Gastroesophageal sphincter (tissue), 4 donors: Measurements from ENCODE around the gene CHI3L1. TPM values are rescaled to one million over a fixed set of nuclear protein-coding genes. Genes with fewer than 3 reads are reported as not detected.

Experiments
- ATAC-seq: fragments of 150-250 bp; one replicate; pipeline ENCODE4 v1.9.1; 2016; ENCODE audit warnings: mild to moderate bottlenecking, moderate library complexity
- H3K27ac ChIP-seq, 4 donors: fragments of 200-600 bp; sonication (generic) in 3 of 4; 1 replicate in 3 of 4; 2 replicates in 1 of 4; pipeline ENCODE4 v1.5.1; 2016 to 2019
- H3K27me3 ChIP-seq: fragments of 200-600 bp; sonication (generic); one replicate; pipeline ENCODE4 v1.5.1; 2019
- H3K36me3 ChIP-seq, 2 donors: fragments of 200-600 bp; sonication (generic); one replicate each; pipeline ENCODE4 v1.5.1; 2019; ENCODE audit warnings: control low read depth in 1 of 2
- H3K4me1 ChIP-seq, 3 donors: fragments of 200-600 bp; sonication (generic); 1 replicate in 2 of 3; 2 replicates in 1 of 3; pipeline ENCODE4 v1.5.1; 2016 to 2019; ENCODE audit warnings: control low read depth in 2 of 3
- H3K4me3 ChIP-seq, 2 donors: fragments of 200-600 bp; sonication (generic); one replicate each; pipeline ENCODE4 v1.5.1; 2019; ENCODE audit warnings: mild to moderate bottlenecking in 1 of 2, moderate library complexity in 1 of 2
- H3K9me3 ChIP-seq, 3 donors: fragments of 200-600 bp; sonication (generic); one replicate each; pipeline ENCODE4 v1.5.1; 2017 to 2019; ENCODE audit warnings: control low read depth in 2 of 3
- CTCF ChIP-seq, 4 experiments: fragments of 200-600 bp in 2 of 4; fragments of 450-650 bp in 2 of 4; sonication (generic) in 1 of 4; IDR thresholded peaks; one replicate each; pipeline ENCODE4 v1.5.1; 2017 to 2019; ENCODE audit warnings: antibody characterized with exemption in 4 of 4, mild to moderate bottlenecking in 2 of 4, moderate library complexity in 2 of 4
- EP300 ChIP-seq: sonication (generic); formaldehyde crosslinking; IDR thresholded peaks from one replicate; pipeline ENCODE4 v1.6.1; 2017; ENCODE audit warnings: antibody characterized with exemption, mild to moderate bottlenecking
- POLR2A ChIP-seq, 2 donors: fragments of 450-650 bp; IDR thresholded peaks; one replicate each; pipeline ENCODE4 v1.6.1; 2017; ENCODE audit warnings: antibody characterized with exemption in 2 of 2, mild to moderate bottlenecking in 2 of 2, moderate library complexity in 1 of 2
- POLR2AphosphoS5 ChIP-seq: sonication (generic); formaldehyde crosslinking; IDR thresholded peaks from one replicate; pipeline ENCODE4 v1.6.1; 2017; ENCODE audit warnings: antibody characterized with exemption
- whole genome bisulfite sequencing, 2 donors: methylation state at CpG; one replicate each; pipeline ENCODE4 v1.1.5; 2018; ENCODE audit warnings: low coverage in 1 of 2; 5-methylcytosine and 5-hydroxymethylcytosine counted together
- total RNA-seq, 4 donors: library from RNA; depleted of rRNA; stranded (reverse); fragments of >200 nt; gene quantifications; one replicate each; pipeline ENCODE4 v1.1.0, GENCODE V29; 2016

The CHI3L1 gene
- total RNA-seq, 4 donors from 2014 or later = 3.4 to 5.4 (median 5.0) TPM; not detected in 1

- no peak for TF ChIP-seq POLR2AphosphoS5
- TF ChIP-seq EP300 = no peak
- no peak for TF ChIP-seq CTCF (IDR thresholded peaks at IDR 0.05)
- no peak for TF ChIP-seq POLR2A (IDR thresholded peaks at IDR 0.05)
- H3K27ac ChIP-seq = no peak overlapping the region
- no peak overlapping the region for H3K4me3 ChIP-seq
- no peaks in the 10 kb centered on the region for H3K4me1 ChIP-seq
- peaks cover 0 to 10% (median 0%) of the 10 kb centered on the region in 3 donors for H3K9me3 ChIP-seq
- 29% methylated on average over 1 of the region's 1 CpG; no CpG with 5 or more reads in 1 of the 2 donors for WGBS, 2 donors
- ATAC-seq = no peak
- H3K36me3 ChIP-seq = no peaks in the 10 kb centered on the region
- H3K27me3 ChIP-seq = peaks cover 20% of the 10 kb centered on the region
These were observed 24.1 kb downstream of the CHI3L1 start for GRCh38 chr1:203162403-203162802.

- WGBS, 2 donors = 87 to 95% methylated on average over 8 to 10 of the region's 11 CpGs
These were observed 24.8 kb downstream of the CHI3L1 start for GRCh38 chr1:203161703-203162102.

GRCh38 chr1:203161175-203161574 lies 25.3 kb downstream of the CHI3L1 start:
- TF ChIP-seq POLR2AphosphoS5 = no peak
- no peak for TF ChIP-seq POLR2A (IDR thresholded peaks at IDR 0.05)
- TF ChIP-seq EP300 = no peak
- Histone ChIP-seq H3K27ac (no peak overlapping the region), H3K9me3 (peaks cover 0 to 10% (median 0%) of the 10 kb centered on the region in 3 donors), H3K4me3 (no peak overlapping the region), H3K4me1 (no peaks in the 10 kb centered on the region), H3K36me3 (no peaks in the 10 kb centered on the region), H3K27me3 (peaks cover 21% of the 10 kb centered on the region)
- WGBS, 2 donors = 75 to 81% methylated on average over 5 to 6 of the region's 6 CpGs
- ATAC-seq = no peak

More at GRCh38 chr1:203161703-203162102, 24.8 kb downstream of the CHI3L1 start:
- ATAC-seq = no peak
- no peak overlapping the region for H3K27ac ChIP-seq
- TF ChIP-seq EP300 (no peak), POLR2AphosphoS5 (no peak), CTCF (IDR thresholded peaks at IDR 0.05) (no peak), POLR2A (IDR thresholded peaks at IDR 0.05) (no peak)
- H3K36me3 ChIP-seq = no peaks in the 10 kb centered on the region
- H3K4me1 ChIP-seq = no peaks in the 10 kb centered on the region
- H3K27me3 ChIP-seq = peaks cover 21% of the 10 kb centered on the region
- H3K4me3 ChIP-seq = no peak overlapping the region
- peaks cover 0 to 10% (median 0%) of the 10 kb centered on the region in 3 donors for H3K9me3 ChIP-seq

- H3K4me1 ChIP-seq = no peaks in the 10 kb centered on the region
- WGBS, 2 donors = 90% methylated on average over 1 of the region's 1 CpG; no CpG with 5 or more reads in 1 of the 2 donors
- H3K4me3 ChIP-seq = no peak overlapping the region
- H3K9me3 ChIP-seq = peaks cover 0 to 10% (median 0%) of the 10 kb centered on the region in 3 donors
- H3K36me3 ChIP-seq = no peaks in the 10 kb centered on the region
- ATAC-seq = no peak
- TF ChIP-seq CTCF (IDR thresholded peaks at IDR 0.05) = no peak
- no peak for TF ChIP-seq POLR2A (IDR thresholded peaks at IDR 0.05)
- no peak for TF ChIP-seq POLR2AphosphoS5
- no peak for TF ChIP-seq EP300
- peaks cover 21% of the 10 kb centered on the region for H3K27me3 ChIP-seq
- H3K27ac ChIP-seq = no peak overlapping the region
These were observed 26.7 kb downstream of the CHI3L1 start for GRCh38 chr1:203159844-203160243.

- peaks cover 24% of the 10 kb centered on the region for H3K27me3 ChIP-seq
- no peak for ATAC-seq
- H3K4me3 ChIP-seq = no peak overlapping the region
- no peak for TF ChIP-seq POLR2A (IDR thresholded peaks at IDR 0.05)
- TF ChIP-seq EP300 = no peak
- no peak for TF ChIP-seq CTCF (IDR thresholded peaks at IDR 0.05)
- TF ChIP-seq POLR2AphosphoS5 = no peak
- H3K9me3 ChIP-seq = peaks cover 0 to 10% (median 0%) of the 10 kb centered on the region in 3 donors
- no peak overlapping the region for H3K27ac ChIP-seq
- H3K4me1 ChIP-seq = no peaks in the 10 kb centered on the region
- WGBS, 2 donors = 77 to 79% methylated on average over 8 to 9 of the region's 9 CpGs
- no peaks in the 10 kb centered on the region for H3K36me3 ChIP-seq
These were observed 27.4 kb downstream of the CHI3L1 start for GRCh38 chr1:203158960-203159665.
